Hepatocyte (in vitro differentiated cells): ENCODE results near the gene GHDC. TPM values are rescaled to one million over a fixed set of nuclear protein-coding genes. Genes with fewer than 3 reads are reported as not detected.
"Not testable (repeated sequence)": the region's sequence is repeated elsewhere in the genome, so short reads cannot be mapped to it uniquely, and the experiment has no call there.

ENCODE experiments used
- DNase-seq: peaks from one replicate; pipeline ENCODE4 v3.0.0-alpha.2; 2016; ENCODE audit warnings: low spot score
- H2AFZ ChIP-seq: fragments of 200-600 bp; sonication (generic); 2 replicates; pipeline ENCODE4 v1.6.0; 2016; ENCODE audit warnings: antibody characterized with exemption, mild to moderate bottlenecking
- H3K27ac ChIP-seq: fragments of 200-600 bp; sonication (generic); 2 replicates; pipeline ENCODE4 v1.5.1; 2016; ENCODE audit warnings: mild to moderate bottlenecking
- H3K27me3 ChIP-seq: fragments of 200-600 bp; sonication (generic); 2 replicates; pipeline ENCODE4 v1.6.1; 2016
- H3K36me3 ChIP-seq: fragments of 200-600 bp; sonication (generic); replicated peaks from 2 replicates; pipeline ENCODE4 v1.5.1; 2016; ENCODE audit warnings: low read depth; ENCODE audit not compliant: insufficient read depth
- H3K4me1 ChIP-seq: fragments of 200-600 bp; sonication (generic); 2 replicates; pipeline ENCODE4 v1.5.1; 2016; ENCODE audit warnings: mild to moderate bottlenecking, moderate library complexity; ENCODE audit not compliant: insufficient read depth
- H3K4me2 ChIP-seq: fragments of 200-600 bp; sonication (generic); 2 replicates; pipeline ENCODE4 v1.6.0; 2016
- H3K4me3 ChIP-seq: fragments of 200-600 bp; sonication (generic); 2 replicates; pipeline ENCODE4 v1.5.1; 2016; ENCODE audit warnings: mild to moderate bottlenecking
- H3K79me2 ChIP-seq: fragments of 200-600 bp; sonication (generic); 2 replicates; pipeline ENCODE4 v1.6.0; 2017; ENCODE audit warnings: mild to moderate bottlenecking
- H3K9me2 ChIP-seq: fragments of 200-600 bp; sonication (generic); replicated peaks from 2 replicates; pipeline ENCODE4 v1.6.0; 2017; ENCODE audit warnings: mild to moderate bottlenecking; ENCODE audit not compliant: insufficient read depth
- H3K9me3 ChIP-seq: fragments of 200-600 bp; sonication (generic); 2 replicates; pipeline ENCODE4 v1.5.1; 2016; ENCODE audit warnings: low read depth, mild to moderate bottlenecking
- H4K20me1 ChIP-seq: fragments of 200-600 bp; sonication (generic); 2 replicates; pipeline ENCODE4 v1.6.0; 2016; ENCODE audit warnings: mild to moderate bottlenecking; ENCODE audit not compliant: insufficient read depth, poor library complexity, severe bottlenecking
- CTCF ChIP-seq: fragments of 200-600 bp; sonication (generic); IDR thresholded peaks from 2 replicates; pipeline ENCODE4 v1.5.1; 2016; ENCODE audit warnings: antibody characterized with exemption, mild to moderate bottlenecking; ENCODE audit not compliant: poor library complexity
- EZH2 ChIP-seq: fragments of 200-600 bp; sonication (generic); IDR thresholded peaks from 2 replicates; pipeline ENCODE4 v1.6.1; 2016; ENCODE audit warnings: antibody characterized with exemption, mild to moderate bottlenecking, borderline replicate concordance
- EZH2phosphoT487 ChIP-seq: fragments of 200-600 bp; sonication (generic); IDR thresholded peaks from one replicate; pipeline ENCODE4 v1.6.1; 2018; ENCODE audit warnings: antibody characterized with exemption, mild to moderate bottlenecking, low read depth, moderate library complexity; ENCODE audit not compliant: unreplicated experiment, severe bottlenecking
- WGBS: methylation state at CpG from one replicate; pipeline ENCODE4 v1.1.6; 2016; ENCODE audit warnings: low lambda C conversion rate; ENCODE audit errors: missing lambda C conversion rate; 5-methylcytosine and 5-hydroxymethylcytosine counted together
- polyA plus RNA-seq: library from polyadenylated mRNA; unstranded; fragments of >200 nt; fragmentation: Nextera tagmentation; extraction: Ambion mirVana; gene quantifications from 2 replicates; pipeline ENCODE4 v1.2.1, GENCODE V29; 2016
- total RNA-seq: library from RNA; depleted of rRNA; stranded (reverse); fragments of >200 nt; gene quantifications from 2 replicates; pipeline ENCODE4 v1.2.3, GENCODE V29; 2014

The GHDC gene
- total and polyA plus RNA-seq, 2 experiments from 2014 or later = 7.0 to 7.2 TPM

- Histone ChIP-seq H3K4me2 (no peak overlapping the region), H3K9me2 (no peaks in the 10 kb centered on the region), H3K27ac (no peak overlapping the region), H3K4me3 (no peak overlapping the region), H2AFZ (no peak overlapping the region), H3K79me2 (peaks cover 67% of the 10 kb centered on the region), H3K36me3 (no peaks in the 10 kb centered on the region), H4K20me1 (no peaks in the 10 kb centered on the region), H3K27me3 (no peaks in the 10 kb centered on the region), H3K9me3 (no peaks in the 10 kb centered on the region), H3K4me1 (no peaks in the 10 kb centered on the region)
- no peak for DNase-seq
- no peak for TF ChIP-seq EZH2phosphoT487
- no peak for TF ChIP-seq EZH2
- TF ChIP-seq CTCF = no peak
- WGBS = 96% methylated on average over 5 of the region's 5 CpGs
These were observed 45.9 kb upstream of the GHDC start for GRCh38 chr17:42240201-42240600.

- peaks cover 72% of the 10 kb centered on the region for H3K79me2 ChIP-seq
- DNase-seq, H3K27me3 ChIP-seq, H3K9me3 ChIP-seq, H3K4me2 ChIP-seq, H3K4me3 ChIP-seq, H3K36me3 ChIP-seq, H4K20me1 ChIP-seq, H3K4me1 ChIP-seq, H2AFZ ChIP-seq, H3K27ac ChIP-seq, H3K9me2 ChIP-seq: not testable (repeated sequence)
- 94% methylated on average over 7 of the region's 7 CpGs for WGBS
These were observed 45.3 kb upstream of the GHDC start for GRCh38 chr17:42239576-42239975.

- Histone ChIP-seq H3K79me2 (peaks cover 77% of the 10 kb centered on the region), H3K4me3 (no peak overlapping the region), H3K9me2 (no peaks in the 10 kb centered on the region), H3K4me2 (no peak overlapping the region), H3K27ac (no peak overlapping the region), H3K4me1 (no peaks in the 10 kb centered on the region), H3K27me3 (no peaks in the 10 kb centered on the region), H2AFZ (no peak overlapping the region), H3K36me3 (no peaks in the 10 kb centered on the region), H3K9me3 (no peaks in the 10 kb centered on the region), H4K20me1 (no peaks in the 10 kb centered on the region)
- DNase-seq = no peak
- TF ChIP-seq EZH2 (no peak), CTCF (no peak), EZH2phosphoT487 (no peak)
- WGBS = 89% methylated on average over 7 of the region's 7 CpGs
These were observed 42.5 kb upstream of the GHDC start for GRCh38 chr17:42236760-42237159.

DNA sequence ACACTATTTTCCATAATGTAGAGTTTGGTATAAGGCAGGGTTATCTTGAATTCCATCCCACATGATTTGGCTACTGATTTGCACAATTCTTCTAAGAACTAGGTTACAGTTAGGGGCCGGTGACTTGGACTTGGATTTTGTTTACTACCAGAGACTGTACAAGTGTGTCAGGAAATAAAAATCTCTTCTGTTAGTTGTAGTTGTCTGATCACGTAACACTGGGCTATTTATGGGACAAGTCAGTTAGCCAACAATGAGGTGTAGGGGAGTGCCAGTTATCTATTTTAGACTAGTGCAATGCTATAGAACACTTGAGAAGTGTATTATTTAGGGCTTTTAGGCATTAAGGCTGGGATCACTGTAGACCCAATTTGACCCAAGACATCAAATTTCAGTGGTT is 39.7 kb upstream of the GHDC start:
- H3K36me3 ChIP-seq = no peaks in the 10 kb centered on the region
- H3K9me2 ChIP-seq = no peaks in the 10 kb centered on the region
- TF ChIP-seq EZH2 (no peak), CTCF (no peak), EZH2phosphoT487 (no peak)
- no peaks in the 10 kb centered on the region for H3K4me1 ChIP-seq
- no peaks in the 10 kb centered on the region for H3K27me3 ChIP-seq
- no peak overlapping the region for H3K4me3 ChIP-seq
- WGBS = 93% methylated on average over 2 of the region's 2 CpGs
- no peak overlapping the region for H2AFZ ChIP-seq
- no peaks in the 10 kb centered on the region for H3K9me3 ChIP-seq
- H3K79me2 ChIP-seq = peaks cover 67% of the 10 kb centered on the region
- H4K20me1 ChIP-seq = no peaks in the 10 kb centered on the region
- DNase-seq = no peak
- no peak overlapping the region for H3K4me2 ChIP-seq
- no peak overlapping the region for H3K27ac ChIP-seq
